ENCODE data around the gene NTNG1. TPM values are rescaled to one million over a fixed set of nuclear protein-coding genes. Genes with fewer than 3 reads are reported as not detected.

Gene NTNG1
- total RNA-seq, 4 donors from 2014 or later, result 0.78 to 4.2 (median 2.4) TPM

GRCh38 chr1:107436552-107437241 is 295.9 kb downstream of the NTNG1 start:
- no peak overlapping the region for H3K27ac ChIP-seq (replicated peaks in 1 of 4)
- no peaks in the 10 kb centered on the region for H3K36me3 ChIP-seq
- 85% methylated on average over 12 of the region's 13 CpGs for WGBS
- no peaks in the 10 kb centered on the region for H3K9me3 ChIP-seq
- H3K27me3 ChIP-seq, result no peaks in the 10 kb centered on the region
- DNase-seq (ENCODE audit: extremely low spot score), result no peak
- peaks cover 0 to 6% (median 2%) of the 10 kb centered on the region in 4 donors for H3K4me1 ChIP-seq
- TF ChIP-seq POLR2AphosphoS5 (IDR thresholded peaks at IDR 0.05), result no peak
- no peak for TF ChIP-seq EP300 (IDR thresholded peaks at IDR 0.05)
- TF ChIP-seq POLR2A (IDR thresholded peaks at IDR 0.05; ENCODE audit: low read depth), result no peak
- TF ChIP-seq CTCF (IDR thresholded peaks at IDR 0.05), result no peak
- intact Hi-C loops (cut with DNase I), result no loop called here
- no peak overlapping the region for H3K4me3 ChIP-seq

- Histone ChIP-seq H3K27ac (replicated peaks in 1 of 4) (no peak overlapping the region), H3K9me3 (no peaks in the 10 kb centered on the region), H3K27me3 (no peaks in the 10 kb centered on the region), H3K4me1 (peaks cover 0 to 6% (median 2%) of the 10 kb centered on the region in 4 donors), H3K36me3 (no peaks in the 10 kb centered on the region), H3K4me3 (no peak overlapping the region)
- no peak for DNase-seq (ENCODE audit: extremely low spot score)
- TF ChIP-seq POLR2AphosphoS5 (IDR thresholded peaks at IDR 0.05) (no peak), POLR2A (IDR thresholded peaks at IDR 0.05; ENCODE audit: low read depth) (no peak), EP300 (IDR thresholded peaks at IDR 0.05) (no peak), CTCF (IDR thresholded peaks at IDR 0.05) (no peak)
- 68% methylated on average over 3 of the region's 3 CpGs for whole genome bisulfite sequencing
- intact Hi-C loops (cut with DNase I), result no loop called here
Measured at GRCh38 chr1:107439567-107439966, 298.7 kb downstream of the NTNG1 start.

- H3K27me3 ChIP-seq, result no peaks in the 10 kb centered on the region
- intact Hi-C loops (cut with DNase I), result no loop called here
- H3K27ac ChIP-seq (replicated peaks in 1 of 4), result no peak overlapping the region
- no peaks in the 10 kb centered on the region for H3K36me3 ChIP-seq
- TF ChIP-seq POLR2AphosphoS5 (IDR thresholded peaks at IDR 0.05) (no peak), POLR2A (IDR thresholded peaks at IDR 0.05; ENCODE audit: low read depth) (no peak), EP300 (IDR thresholded peaks at IDR 0.05) (no peak), CTCF (IDR thresholded peaks at IDR 0.05) (no peak)
- WGBS, result 100% methylated on average over 1 of the region's 1 CpG
- no peak for DNase-seq (ENCODE audit: extremely low spot score)
- no peak overlapping the region for H3K4me3 ChIP-seq
- H3K9me3 ChIP-seq, result no peaks in the 10 kb centered on the region
- H3K4me1 ChIP-seq, result no peaks in the 10 kb centered on the region
Measured at GRCh38 chr1:107442551-107442950, 301.7 kb downstream of the NTNG1 start.

DNA sequence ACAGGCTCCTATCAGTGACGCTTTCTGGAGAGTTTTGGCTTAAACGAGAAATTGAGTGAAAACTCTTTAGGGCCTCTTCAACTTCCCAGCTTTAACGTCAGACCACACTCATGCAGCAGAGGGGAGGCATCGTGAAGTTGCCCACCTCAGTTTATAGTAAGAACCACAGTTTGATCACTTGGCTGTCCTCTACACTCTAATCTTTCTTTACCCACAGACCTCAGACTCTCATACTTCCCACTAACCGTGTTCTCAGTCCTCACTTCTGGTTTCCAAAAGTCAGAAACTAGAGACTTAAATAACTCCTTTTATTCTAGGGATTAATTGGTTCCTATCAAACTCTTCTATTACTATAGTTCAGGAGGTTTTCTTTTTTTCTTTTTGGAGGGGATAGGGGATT is 302.2 kb downstream of the NTNG1 start:
- intact Hi-C loops (cut with DNase I), result no loop called here
- Histone ChIP-seq H3K36me3 (no peaks in the 10 kb centered on the region), H3K9me3 (no peaks in the 10 kb centered on the region), H3K27ac (replicated peaks in 1 of 4) (no peak overlapping the region), H3K4me3 (no peak overlapping the region), H3K27me3 (no peaks in the 10 kb centered on the region), H3K4me1 (no peaks in the 10 kb centered on the region)
- 78% methylated on average over 5 of the region's 5 CpGs for WGBS
- TF ChIP-seq EP300 (IDR thresholded peaks at IDR 0.05) (no peak), CTCF (IDR thresholded peaks at IDR 0.05) (no peak), POLR2AphosphoS5 (IDR thresholded peaks at IDR 0.05) (no peak), POLR2A (IDR thresholded peaks at IDR 0.05; ENCODE audit: low read depth) (no peak)
- no peak for DNase-seq (ENCODE audit: extremely low spot score)

DNA sequence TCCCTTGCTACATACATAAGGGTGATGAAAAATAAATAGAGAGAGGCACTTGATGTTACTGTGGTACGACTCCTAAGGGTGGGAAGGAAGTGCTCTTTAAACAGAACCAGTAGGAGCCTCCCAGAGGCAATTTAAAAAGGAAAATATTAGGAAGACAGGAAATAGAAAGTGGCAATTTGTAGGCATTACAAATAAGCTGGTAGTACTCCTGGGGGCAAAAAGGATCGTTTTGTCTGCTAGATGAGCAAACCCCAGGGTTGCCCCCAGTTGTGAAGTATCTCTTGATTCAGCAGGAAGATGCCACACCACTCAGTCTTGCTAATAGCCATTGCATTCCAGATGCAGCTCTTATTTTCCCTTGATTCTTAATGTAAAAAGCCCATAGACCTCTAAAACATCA is 303.0 kb downstream of the NTNG1 start:
- 84% methylated on average over 2 of the region's 2 CpGs for WGBS
- H3K27me3 ChIP-seq, result no peaks in the 10 kb centered on the region
- intact Hi-C loops (cut with DNase I), result no loop called here
- no peak overlapping the region for H3K4me3 ChIP-seq
- no peaks in the 10 kb centered on the region for H3K4me1 ChIP-seq
- TF ChIP-seq CTCF (IDR thresholded peaks at IDR 0.05), result no peak
- no peak for TF ChIP-seq EP300 (IDR thresholded peaks at IDR 0.05)
- TF ChIP-seq POLR2A (IDR thresholded peaks at IDR 0.05; ENCODE audit: low read depth), result no peak
- TF ChIP-seq POLR2AphosphoS5 (IDR thresholded peaks at IDR 0.05), result no peak
- no peaks in the 10 kb centered on the region for H3K9me3 ChIP-seq
- DNase-seq (ENCODE audit: extremely low spot score), result no peak
- no peaks in the 10 kb centered on the region for H3K36me3 ChIP-seq
- H3K27ac ChIP-seq (replicated peaks in 1 of 4), result no peak overlapping the region

Measured in esophagus muscularis mucosa (tissue), 4 donors.